Breast epithelium (tissue), 3 donors: Measurements from ENCODE around the gene TOMM7.

Experiments used
- CTCF ChIP-seq, 3 donors: fragments of 450-650 bp; IDR thresholded peaks; one replicate each; pipeline ENCODE4 v1.5.1; 2016 to 2017; ENCODE audit warnings: antibody characterized with exemption in 3 of 3, mild to moderate bottlenecking in 3 of 3, moderate library complexity in 3 of 3
- POLR2A ChIP-seq: fragments of 450-650 bp; IDR thresholded peaks from one replicate; pipeline ENCODE4 v1.6.1; 2016; ENCODE audit warnings: antibody characterized with exemption, mild to moderate bottlenecking, moderate library complexity
- POLR2AphosphoS5 ChIP-seq, 3 donors: sonication (generic); formaldehyde crosslinking; IDR thresholded peaks; one replicate each; pipeline ENCODE4 v1.6.1; 2017; ENCODE audit warnings: antibody characterized with exemption in 3 of 3

- TF ChIP-seq POLR2A (no peak), CTCF (IDR thresholded peaks at IDR 0.05) (no peak), POLR2AphosphoS5 (IDR thresholded peaks at IDR 0.05) (no peak)
Measured at GRCh38 chr7:22784346-22784745, 38.3 kb downstream of the TOMM7 start.
